ENCODE results near the gene RALGPS2.

Gene RALGPS2

GRCh38 chr1:178964469-178965330, 239.7 kb downstream of the RALGPS2 start:
- DNase-seq (ENCODE audit: low read depth) = no peak

DNA sequence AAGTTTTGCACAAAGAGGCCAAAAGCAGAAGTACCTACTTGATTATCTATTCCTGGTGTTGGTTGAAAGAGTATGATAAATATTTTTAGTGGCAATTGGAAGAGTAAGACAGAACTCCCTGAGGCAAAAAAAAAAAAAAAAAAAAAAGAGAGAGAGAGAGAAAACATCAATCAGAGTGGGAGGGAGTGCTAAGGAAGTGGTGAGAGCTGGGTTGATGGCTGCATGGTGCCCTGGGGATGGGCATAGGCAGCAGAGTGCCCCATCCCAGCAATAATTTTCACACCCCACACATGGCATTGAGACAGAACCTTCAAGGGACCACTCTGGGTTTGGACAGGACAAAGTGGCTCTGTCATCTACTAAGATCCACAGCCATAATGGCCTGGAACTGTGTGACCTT, 241.3 kb downstream of the RALGPS2 start:
- no peak for DNase-seq (ENCODE audit: low read depth)

DNA sequence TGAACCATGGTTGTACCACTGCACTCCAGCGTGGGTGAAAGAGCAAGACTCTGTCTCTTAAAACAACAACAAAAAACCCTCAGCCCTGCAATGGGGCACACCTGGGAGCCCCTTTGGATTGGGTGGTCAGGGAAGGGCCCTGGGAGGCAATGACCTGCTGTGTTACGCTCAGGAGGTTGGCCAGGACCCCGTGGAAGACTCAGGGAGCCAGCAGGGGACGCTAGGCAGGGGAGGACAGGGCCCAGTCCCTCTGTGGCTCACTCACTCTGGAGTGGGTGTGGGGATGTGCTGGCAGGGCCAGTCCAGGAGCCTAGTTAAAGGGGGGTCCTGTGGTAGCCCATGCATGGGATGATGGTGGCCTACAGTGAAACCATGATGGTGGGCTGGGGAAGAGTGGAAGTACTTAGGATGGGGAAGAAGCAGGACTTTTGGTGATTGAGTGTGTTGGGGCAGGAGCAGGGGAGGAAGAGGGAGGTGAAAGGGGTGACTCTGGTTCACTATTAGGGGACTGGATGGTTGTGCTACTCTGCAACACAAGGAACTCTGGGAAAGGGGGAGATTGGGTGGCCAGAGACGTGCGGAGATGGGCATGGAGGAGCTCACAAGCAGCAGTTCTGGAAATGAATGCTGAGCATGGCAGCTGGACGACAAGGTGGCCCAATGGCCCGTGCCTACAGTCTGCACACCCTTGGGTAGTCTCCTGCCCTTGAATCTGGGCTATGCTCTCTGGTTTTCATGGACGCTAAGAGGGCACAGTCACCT, 244.4 kb downstream of the RALGPS2 start:
- no peak for DNase-seq (ENCODE audit: low read depth)

GRCh38 chr1:178970184-178970583, 245.1 kb downstream of the RALGPS2 start:
- DNase-seq (ENCODE audit: low read depth) = no peak
